ENCODE results near the gene ZNF268.

Gene ZNF268

DNA sequence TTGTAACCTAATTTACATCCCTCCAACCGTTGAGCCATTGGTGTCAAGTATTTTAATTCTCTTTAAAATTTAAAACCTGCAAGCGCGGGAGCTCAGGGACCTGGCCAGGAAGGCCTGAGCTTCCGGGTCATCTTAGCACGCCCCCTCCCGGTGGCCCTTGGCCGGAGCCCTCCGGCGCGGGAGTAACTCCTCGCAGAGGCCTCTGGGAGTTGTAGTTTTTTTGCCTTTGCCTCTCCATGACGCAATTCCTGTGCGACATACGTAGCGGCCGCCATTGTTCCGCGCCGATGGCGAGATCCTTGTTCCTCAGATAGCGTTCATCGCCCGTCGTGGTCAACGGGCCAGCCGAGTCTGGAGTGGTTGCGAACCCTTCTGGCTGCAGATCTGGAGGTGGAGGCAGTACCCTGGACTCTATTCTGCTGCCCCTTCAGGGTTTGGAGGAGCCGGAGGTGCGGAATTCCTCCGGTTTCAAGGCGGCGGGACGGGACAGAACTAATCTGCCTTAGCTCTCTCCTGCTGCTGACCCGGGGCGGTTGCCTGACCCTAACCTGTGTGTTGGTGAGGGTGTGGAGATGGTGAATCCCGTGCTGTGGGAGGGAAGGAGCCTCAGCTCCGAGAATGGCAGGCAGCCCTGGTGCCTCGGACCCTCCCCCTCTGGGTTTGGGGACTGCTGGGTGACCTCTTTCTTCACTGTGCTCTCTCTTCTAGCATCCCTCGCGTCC lies at the start of gene ZNF268:
Gene ZNF268 (plus strand): TSS at position 258 of the 722 bp plus-strand sequence. CDS start 503 bp downstream, outside the sequence.
- peak; percentile 93 for DNase-seq

- DNase-seq = no peak
Observed at GRCh38 chr12:133135747-133136146, 45.5 kb upstream of the ZNF268 start.

- DNase-seq = no peak
Observed at GRCh38 chr12:133145981-133146380, 35.3 kb upstream of the ZNF268 start.

DNA sequence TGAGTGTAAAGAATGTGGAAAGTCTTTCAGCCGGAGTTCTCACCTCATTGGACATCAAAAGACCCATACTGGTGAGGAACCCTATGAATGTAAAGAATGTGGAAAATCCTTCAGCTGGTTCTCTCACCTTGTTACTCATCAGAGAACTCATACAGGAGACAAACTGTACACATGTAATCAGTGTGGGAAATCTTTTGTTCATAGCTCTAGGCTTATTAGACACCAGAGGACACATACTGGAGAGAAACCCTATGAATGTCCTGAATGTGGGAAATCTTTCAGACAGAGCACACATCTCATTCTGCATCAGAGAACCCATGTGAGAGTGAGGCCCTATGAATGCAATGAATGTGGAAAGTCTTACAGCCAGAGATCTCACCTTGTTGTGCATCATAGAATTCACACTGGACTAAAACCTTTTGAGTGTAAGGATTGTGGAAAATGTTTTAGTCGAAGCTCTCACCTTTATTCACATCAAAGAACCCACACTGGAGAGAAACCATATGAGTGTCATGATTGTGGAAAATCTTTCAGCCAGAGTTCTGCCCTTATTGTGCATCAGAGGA lies 25.1 kb upstream of the ZNF268 start:
- DNase-seq = no peak

GRCh38 chr12:133165776-133166175 lies 15.5 kb upstream of the ZNF268 start:
- no peak for DNase-seq

DNA sequence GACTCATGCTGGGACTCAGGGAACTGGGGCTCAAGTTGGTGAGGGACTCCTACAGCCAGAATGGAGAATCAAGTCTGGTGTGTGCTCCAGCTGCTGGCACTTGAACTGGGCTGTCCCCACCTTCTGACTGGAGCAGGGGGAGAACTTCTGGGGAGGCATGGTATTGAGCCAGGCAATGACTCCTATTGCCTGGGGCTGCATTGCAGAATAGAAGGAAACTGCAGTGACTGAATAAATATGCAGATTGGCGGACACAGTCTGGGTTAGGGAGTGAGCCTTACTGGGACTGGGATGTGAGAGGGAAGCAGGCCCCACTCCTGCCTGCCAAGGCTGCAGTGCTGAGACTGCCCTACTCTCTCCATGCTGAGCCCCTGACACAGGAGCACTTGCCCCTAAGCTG lies 8.8 kb upstream of the ZNF268 start:
- no peak for DNase-seq

DNA sequence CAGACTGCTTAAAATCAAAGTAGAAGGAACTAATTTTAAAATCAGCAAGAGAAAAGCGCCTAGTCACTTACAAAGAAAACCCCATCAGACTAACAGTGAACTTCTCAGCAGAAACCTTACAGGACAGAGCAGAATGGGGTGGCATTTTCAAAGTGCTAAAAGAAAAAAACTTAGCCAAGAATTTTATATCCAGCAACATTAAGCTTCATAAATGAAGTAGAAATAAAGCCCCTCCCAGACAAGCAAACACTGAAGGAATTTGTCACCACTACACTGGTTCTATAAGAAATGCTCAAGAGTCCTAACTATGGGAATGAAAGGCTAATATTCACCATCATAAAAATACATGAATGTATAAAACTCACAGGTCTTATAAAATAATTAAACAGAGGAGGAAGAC lies 6.4 kb upstream of the ZNF268 start:
- DNase-seq = no peak

GRCh38 chr12:133180669-133181068 lies 626 bp upstream of the ZNF268 start:
- DNase-seq = no peak

DNA sequence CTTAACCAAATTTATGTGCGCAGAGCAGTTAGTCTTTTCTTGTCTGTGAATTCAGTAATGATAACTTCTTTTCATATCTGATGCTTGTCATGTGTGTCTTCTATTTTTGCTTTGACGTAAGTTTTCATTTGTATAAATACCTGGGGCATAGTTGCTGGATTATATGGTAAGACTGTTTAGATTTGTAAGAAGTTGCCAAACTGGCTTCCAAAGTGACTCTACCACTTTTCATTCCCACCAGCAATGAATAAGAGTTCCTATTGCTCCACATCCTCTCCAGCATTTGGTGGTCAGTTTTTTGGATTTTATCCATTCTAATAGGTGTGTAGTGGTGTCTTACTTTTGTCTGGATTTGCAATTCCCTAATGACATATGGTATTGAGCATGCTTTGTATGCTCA lies 8.9 kb downstream of the ZNF268 start:
- DNase-seq = no peak

DNA sequence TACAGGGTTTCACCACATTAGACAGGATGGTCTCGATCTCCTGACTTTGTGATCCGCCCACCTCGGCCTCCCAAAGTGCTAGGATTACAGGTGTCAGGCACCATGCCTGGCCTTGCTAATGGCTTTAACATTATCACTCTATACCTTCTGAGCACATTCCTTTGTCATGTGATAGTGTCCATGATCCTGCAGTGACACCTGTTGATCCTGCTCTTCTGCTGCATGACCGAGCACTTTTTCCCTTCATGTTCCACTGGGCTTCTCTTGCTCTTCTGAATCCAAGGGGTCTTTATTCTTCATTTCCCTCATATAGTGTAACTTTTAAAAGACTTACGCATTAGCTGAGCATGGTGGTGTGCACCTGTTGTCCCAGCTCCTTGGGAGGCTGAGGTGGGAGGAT lies 11.6 kb downstream of the ZNF268 start:
- no peak for DNase-seq

- no peak for DNase-seq
Observed at GRCh38 chr12:133201888-133202287, 20.6 kb downstream of the ZNF268 start.

- DNase-seq = no peak
Observed at GRCh38 chr12:133202493-133203343, 21.4 kb downstream of the ZNF268 start.

- DNase-seq = no peak
Observed at GRCh38 chr12:133203344-133204263, 22.3 kb downstream of the ZNF268 start.

DNA sequence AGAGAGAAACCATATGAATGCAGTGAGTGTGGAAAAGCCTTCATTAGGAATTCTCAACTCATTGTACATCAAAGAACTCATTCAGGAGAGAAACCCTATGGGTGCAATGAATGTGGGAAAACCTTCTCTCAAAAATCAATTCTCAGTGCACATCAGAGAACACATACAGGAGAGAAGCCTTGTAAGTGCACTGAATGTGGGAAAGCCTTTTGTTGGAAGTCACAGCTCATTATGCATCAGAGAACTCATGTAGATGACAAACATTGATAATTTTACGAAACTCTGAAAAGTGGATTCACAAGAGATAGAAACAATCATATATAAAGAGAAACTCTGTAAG lies 22.9 kb downstream of the ZNF268 start:
- DNase-seq = no peak

- no peak for DNase-seq
Observed at GRCh38 chr12:133206390-133206789, 25.1 kb downstream of the ZNF268 start.

DNA sequence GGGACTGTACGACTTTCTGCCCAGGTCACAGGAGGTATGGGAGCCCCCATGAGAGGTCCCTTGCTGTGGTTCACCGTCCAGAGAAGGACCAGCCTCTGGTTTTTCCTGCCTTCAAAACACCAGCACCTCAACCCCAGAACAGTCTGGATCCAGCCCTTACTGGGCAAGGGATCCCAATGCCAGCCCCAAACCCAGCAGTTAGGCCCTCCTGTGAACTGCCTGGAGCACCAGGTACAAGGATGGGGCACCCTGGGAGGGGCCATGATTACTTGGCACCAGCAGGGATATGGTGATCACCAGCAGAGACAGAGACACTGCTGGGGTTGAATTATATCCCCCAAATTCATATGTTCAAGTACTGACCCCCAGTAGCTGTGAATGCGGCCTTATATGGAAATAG lies 34.4 kb downstream of the ZNF268 start:
- DNase-seq = no peak

- no peak for DNase-seq
Observed at GRCh38 chr12:133217219-133217618, 35.9 kb downstream of the ZNF268 start.

GRCh38 chr12:133220521-133220920 lies 39.2 kb downstream of the ZNF268 start:
- DNase-seq = no peak

DNA sequence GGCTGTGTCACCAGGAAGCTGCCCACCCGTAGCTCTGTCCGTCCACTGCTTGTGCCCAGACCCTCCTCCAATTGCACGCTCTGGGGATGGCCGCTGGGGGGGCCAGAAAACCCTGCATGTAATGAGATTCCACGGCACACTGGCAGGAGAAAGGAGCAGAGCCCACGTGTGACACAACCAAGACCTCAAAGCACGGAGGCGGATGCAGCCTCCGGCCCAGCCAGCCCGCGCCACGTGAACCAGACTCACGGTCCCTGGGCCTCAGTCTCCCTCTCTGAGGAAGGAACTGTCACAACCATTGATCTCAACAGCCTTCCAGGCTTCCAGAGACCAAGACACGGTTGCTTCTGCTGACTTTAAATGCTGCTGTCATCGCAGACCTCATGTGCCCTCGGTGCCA lies 39.9 kb downstream of the ZNF268 start:
- DNase-seq = no peak

DNA sequence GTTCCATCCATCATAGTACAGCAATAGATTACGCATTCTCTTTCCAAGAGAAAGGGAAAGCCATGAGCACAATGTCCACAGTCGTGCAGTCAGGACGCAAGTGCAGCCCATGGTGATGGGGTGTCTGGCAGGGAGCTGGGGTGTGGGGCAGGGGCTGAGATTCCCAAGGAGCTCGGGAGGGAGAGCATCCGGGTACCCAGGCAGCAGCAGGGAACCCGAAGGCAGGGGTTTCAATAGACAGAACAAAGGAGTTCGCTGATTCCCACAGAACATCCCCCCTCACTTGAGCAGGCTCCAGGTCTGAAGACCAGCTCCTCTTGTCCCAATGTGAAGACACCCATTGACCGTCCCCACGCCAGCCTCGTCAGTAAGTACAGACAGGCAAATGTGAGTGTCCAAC lies 40.9 kb downstream of the ZNF268 start:
- no peak for DNase-seq

DNA sequence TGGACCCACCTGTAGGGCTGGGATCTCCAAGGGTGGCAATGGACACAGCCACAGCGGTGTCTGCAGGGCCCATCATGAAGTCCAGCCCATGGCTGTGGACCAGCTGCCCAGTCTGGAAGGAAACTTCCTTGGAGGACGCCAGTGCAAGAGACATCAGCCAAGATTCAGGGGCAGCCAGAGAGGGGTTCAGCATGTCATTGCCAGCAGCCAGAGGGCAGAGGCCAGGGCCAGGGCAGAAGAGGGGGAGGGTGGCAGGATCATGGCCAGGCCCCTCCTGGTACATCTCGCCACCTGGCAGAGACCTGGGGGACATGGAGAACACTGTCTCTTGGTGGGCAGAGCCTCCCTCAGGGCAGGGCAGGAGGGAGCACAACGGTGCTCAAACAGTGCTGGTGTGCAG lies 44.2 kb downstream of the ZNF268 start:
- DNase-seq = no peak

GRCh38 chr12:133226690-133227089 lies 45.4 kb downstream of the ZNF268 start:
- DNase-seq = no peak

GRCh38 chr12:133227281-133227852 lies 46.1 kb downstream of the ZNF268 start:
- no peak for DNase-seq

All from activated CD4-positive, alpha-beta T cell treated with anti-CD3 and anti-CD28 coated beads, Interleukin-2, amount 50 U/mL, for 16 hours (primary cell).